ENCODE data around the gene INS. TPM values are rescaled to one million over a fixed set of nuclear protein-coding genes. Genes with fewer than 3 reads are reported as not detected.

Gene INS
- total and polyA plus RNA-seq, 10 of the 15 experiments (the other 5 are each of a cell fraction or from before 2014, with no cell fraction given): not detected

- no peak overlapping the region for H3K4me3 ChIP-seq
- no peaks in the 10 kb centered on the region for H3K79me2 ChIP-seq (ENCODE audit: control insufficient read depth, insufficient read depth, low read length)
- TF ChIP-seq E2F4 (IDR thresholded peaks at IDR 0.05; ENCODE audit: low read depth, low read length): no peak
- TF ChIP-seq CBX5 (IDR thresholded peaks at IDR 0.05; ENCODE audit: low read depth): no peak
- no peak for TF ChIP-seq SRF (IDR thresholded peaks at IDR 0.05; ENCODE audit: low read depth in 2 of 2, low read length in 2 of 2)
- no peaks in the 10 kb centered on the region for H3K36me3 ChIP-seq (ENCODE audit: control insufficient read depth in 2 of 2, insufficient read depth in 2 of 2, low read length in 1 of 2)
- intact Hi-C loops (cut with micrococcal nuclease; ENCODE audit: unreplicated experiment): no loop called here
- ChIA-PET RAD21 (ENCODE audit: unreplicated experiment) (interaction anchor here (0.5 kb wide), 1 partner anchor 118 kb away, joined by 3 read pairs; no protein-coding TSS in a partner anchor), POLR2A (no interaction called here), SMC1A (ENCODE audit: uncharacterized antibody, unreplicated experiment) (no interaction called here), CTCF (interaction anchor here (1.6 kb wide), 1 partner anchor 155 kb away, joined by 4 read pairs; no protein-coding TSS in a partner anchor)
- in situ Hi-C loops (cut with MboI): no loop called here
- no peak for DNase-seq (ENCODE audit: low read depth, low spot score)
- H3K4me1 ChIP-seq (ENCODE audit: control insufficient read depth, insufficient read depth, low read length): no peaks in the 10 kb centered on the region
- H3K9me3 ChIP-seq (replicated peaks; ENCODE audit: control insufficient read depth, insufficient read depth, low read length): no peaks in the 10 kb centered on the region
- H3K27ac ChIP-seq (ENCODE audit: control insufficient read depth, insufficient read depth): no peak overlapping the region
- no peak overlapping the region for H2AFZ ChIP-seq (ENCODE audit: control insufficient read depth, low read depth, low read length)
- ATAC-seq: no peak
- no TSS peak for BruUV-seq (replicated peaks)
- H3K9ac ChIP-seq (ENCODE audit: control insufficient read depth, insufficient read depth, low read length): no peak overlapping the region
- no peak for FAIRE-seq
- H4K20me1 ChIP-seq (ENCODE audit: control insufficient read depth, insufficient read depth): no peaks in the 10 kb centered on the region
- no peak overlapping the region for H3K4me2 ChIP-seq (ENCODE audit: control insufficient read depth, insufficient read depth)
- H3K27me3 ChIP-seq (replicated peaks in 1 of 2; ENCODE audit: control insufficient read depth in 2 of 2, insufficient read depth in 2 of 2, low read length in 1 of 2): no peaks in the 10 kb centered on the region
- 25% methylated on average over 17 of the region's 18 CpGs for WGBS (ENCODE audit: insufficient coverage, insufficient replicate concordance, low lambda C conversion rate, missing lambda C conversion rate)
Observed at GRCh38 chr11:2157294-2158040, 3.5 kb downstream of the INS start.

- POLR2A ChIA-PET: no interaction called here
- in situ Hi-C loops (cut with MboI): no loop called here
Observed at GRCh38 chr11:2156416-2157182, 4.4 kb downstream of the INS start.

More at GRCh38 chr11:2156416-2157182, 4.4 kb downstream of the INS start:
- DNase-seq (ENCODE audit: low read depth, low spot score): no peak
- intact Hi-C loops (cut with micrococcal nuclease; ENCODE audit: unreplicated experiment): no loop called here
- Histone ChIP-seq H2AFZ (ENCODE audit: control insufficient read depth, low read depth, low read length) (no peak overlapping the region), H3K4me2 (ENCODE audit: control insufficient read depth, insufficient read depth) (no peak overlapping the region), H3K9ac (ENCODE audit: control insufficient read depth, insufficient read depth, low read length) (no peak overlapping the region), H3K4me3 (no peak overlapping the region), H3K36me3 (ENCODE audit: control insufficient read depth in 2 of 2, insufficient read depth in 2 of 2, low read length in 1 of 2) (no peaks in the 10 kb centered on the region), H4K20me1 (ENCODE audit: control insufficient read depth, insufficient read depth) (no peaks in the 10 kb centered on the region), H3K9me3 (replicated peaks; ENCODE audit: control insufficient read depth, insufficient read depth, low read length) (no peaks in the 10 kb centered on the region), H3K27ac (ENCODE audit: control insufficient read depth, insufficient read depth) (no peak overlapping the region), H3K79me2 (ENCODE audit: control insufficient read depth, insufficient read depth, low read length) (no peaks in the 10 kb centered on the region), H3K4me1 (ENCODE audit: control insufficient read depth, insufficient read depth, low read length) (no peaks in the 10 kb centered on the region), H3K27me3 (replicated peaks in 1 of 2; ENCODE audit: control insufficient read depth in 2 of 2, insufficient read depth in 2 of 2, low read length in 1 of 2) (no peaks in the 10 kb centered on the region)
- WGBS (ENCODE audit: insufficient coverage, insufficient replicate concordance, low lambda C conversion rate, missing lambda C conversion rate): 28% methylated on average over 19 of the region's 19 CpGs
- ChIA-PET CTCF (interaction anchor here (0.6 to 1.6 kb wide), 4 partner anchors 154 to 517 kb away, joined by 3 to 5 read pairs (median 4); no protein-coding TSS in a partner anchor), SMC1A (ENCODE audit: uncharacterized antibody, unreplicated experiment) (no interaction called here), RAD21 (ENCODE audit: unreplicated experiment) (no interaction called here)
- peak; percentile 85 for ATAC-seq
- no peak for TF ChIP-seq ESRRA (IDR thresholded peaks at IDR 0.05; ENCODE audit: low read length)
- TF ChIP-seq HDAC2 (IDR thresholded peaks at IDR 0.05): no peak
- TF ChIP-seq CTCF (IDR thresholded peaks at IDR 0.05 in 2 of 3, conservative IDR thresholded peaks at IDR 0.05 in 1 of 3; ENCODE audit: control insufficient read depth in 2 of 3, extremely low read depth in 1 of 3, insufficient read depth in 1 of 3, low read depth in 3 of 3, low read length in 3 of 3): peak; percentile 69 to 77 (median 75)
- no peak for TF ChIP-seq BMI1 (IDR thresholded peaks at IDR 0.05; ENCODE audit: borderline replicate concordance)
- TF ChIP-seq ZNF217 (IDR thresholded peaks at IDR 0.05): no peak
- peak; percentile 66 for TF ChIP-seq SMC3 (IDR thresholded peaks at IDR 0.05; ENCODE audit: borderline replicate concordance, low read length)
- TF ChIP-seq YY1 (IDR thresholded peaks at IDR 0.05; ENCODE audit: low read depth, low read length): peak; percentile 55; the same call in 1 of the 2 replicates
- no peak for TF ChIP-seq POLR2AphosphoS5 (IDR thresholded peaks at IDR 0.05; ENCODE audit: low read length)
- TF ChIP-seq RAD21 (IDR thresholded peaks at IDR 0.05; ENCODE audit: insufficient read depth, low read depth, low read length): peak; percentile 49
- FAIRE-seq: peak; percentile 71
- no TSS peak for BruUV-seq (replicated peaks)
